ENCODE results near the gene DPP9.

DNA sequence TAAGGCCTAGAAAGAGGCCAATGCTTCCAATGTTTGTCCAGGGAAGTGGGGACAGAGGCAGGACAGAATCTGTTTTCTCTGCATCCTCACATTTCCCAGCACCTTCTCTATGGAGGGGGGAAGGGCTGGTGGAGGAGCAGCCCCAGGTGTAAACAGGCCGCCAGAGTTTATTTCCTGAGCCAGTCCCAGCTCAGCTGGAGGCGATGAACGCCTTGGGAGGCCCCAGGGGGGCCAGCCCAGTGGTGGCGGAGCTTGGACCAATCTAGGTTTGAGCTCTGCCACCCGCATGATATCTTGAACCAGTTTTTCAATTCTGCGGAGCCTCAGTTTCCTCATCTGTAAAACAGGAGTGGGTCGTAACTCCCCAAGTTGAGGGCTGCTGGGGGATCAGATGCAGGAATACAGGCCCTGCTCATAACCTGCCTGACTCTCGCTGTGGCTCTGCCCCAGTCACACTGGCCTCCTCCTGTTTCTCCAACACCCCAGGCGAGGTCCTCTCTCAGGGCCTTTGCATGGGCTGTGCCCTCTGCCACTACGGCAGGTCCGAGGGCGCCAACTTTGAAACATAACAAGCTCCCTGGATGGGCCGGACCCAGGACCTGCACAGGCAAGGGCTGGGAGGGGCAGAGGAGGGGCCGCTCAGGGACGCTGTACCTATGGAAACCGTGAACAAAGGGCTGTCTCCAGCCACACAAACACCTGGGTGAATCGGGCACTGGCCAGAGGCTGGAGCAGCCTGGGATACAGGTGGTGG, 83.2 kb downstream of the DPP9 start:
- TF ChIP-seq POLR2AphosphoS5 (IDR thresholded peaks at IDR 0.05; ENCODE audit: borderline replicate concordance, low read depth, low read length) (no peak), EZH2 (IDR thresholded peaks at IDR 0.05) (no peak), FOXP2 (optimal IDR thresholded peaks at IDR 0.05; ENCODE audit: control extremely low read depth, extremely low read length, insufficient read depth) (no peak)

Data from SK-N-MC (cell line).